ENCODE data around the gene ZFYVE9. TPM values are rescaled to one million over a fixed set of nuclear protein-coding genes. Genes with fewer than 3 reads are reported as not detected.

Gene ZFYVE9
- total RNA-seq, 3 donors from 2014 or later = 12.4 to 25.7 (median 19.1) TPM

- Histone ChIP-seq H3K4me3 (no peak overlapping the region), H3K36me3 (ENCODE audit: low read depth) (no peaks in the 10 kb centered on the region), H3K9me3 (no peaks in the 10 kb centered on the region), H3K4me1 (ENCODE audit: low read depth) (no peaks in the 10 kb centered on the region)
- no peak for DNase-seq
- ATAC-seq = no peak
- TF ChIP-seq, protein P1, sequence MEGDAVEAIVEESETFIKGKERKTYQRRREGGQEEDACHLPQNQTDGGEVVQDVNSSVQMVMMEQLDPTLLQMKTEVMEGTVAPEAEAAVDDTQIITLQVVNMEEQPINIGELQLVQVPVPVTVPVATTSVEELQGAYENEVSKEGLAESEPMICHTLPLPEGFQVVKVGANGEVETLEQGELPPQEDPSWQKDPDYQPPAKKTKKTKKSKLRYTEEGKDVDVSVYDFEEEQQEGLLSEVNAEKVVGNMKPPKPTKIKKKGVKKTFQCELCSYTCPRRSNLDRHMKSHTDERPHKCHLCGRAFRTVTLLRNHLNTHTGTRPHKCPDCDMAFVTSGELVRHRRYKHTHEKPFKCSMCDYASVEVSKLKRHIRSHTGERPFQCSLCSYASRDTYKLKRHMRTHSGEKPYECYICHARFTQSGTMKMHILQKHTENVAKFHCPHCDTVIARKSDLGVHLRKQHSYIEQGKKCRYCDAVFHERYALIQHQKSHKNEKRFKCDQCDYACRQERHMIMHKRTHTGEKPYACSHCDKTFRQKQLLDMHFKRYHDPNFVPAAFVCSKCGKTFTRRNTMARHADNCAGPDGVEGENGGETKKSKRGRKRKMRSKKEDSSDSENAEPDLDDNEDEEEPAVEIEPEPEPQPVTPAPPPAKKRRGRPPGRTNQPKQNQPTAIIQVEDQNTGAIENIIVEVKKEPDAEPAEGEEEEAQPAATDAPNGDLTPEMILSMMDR (IDR thresholded peaks at IDR 0.05) = no peak
- intact Hi-C loops (cut with DNase I, micrococcal nuclease) = no loop called here
Observed at GRCh38 chr1:52240592-52241210, 98.8 kb downstream of the ZFYVE9 start.

DNA sequence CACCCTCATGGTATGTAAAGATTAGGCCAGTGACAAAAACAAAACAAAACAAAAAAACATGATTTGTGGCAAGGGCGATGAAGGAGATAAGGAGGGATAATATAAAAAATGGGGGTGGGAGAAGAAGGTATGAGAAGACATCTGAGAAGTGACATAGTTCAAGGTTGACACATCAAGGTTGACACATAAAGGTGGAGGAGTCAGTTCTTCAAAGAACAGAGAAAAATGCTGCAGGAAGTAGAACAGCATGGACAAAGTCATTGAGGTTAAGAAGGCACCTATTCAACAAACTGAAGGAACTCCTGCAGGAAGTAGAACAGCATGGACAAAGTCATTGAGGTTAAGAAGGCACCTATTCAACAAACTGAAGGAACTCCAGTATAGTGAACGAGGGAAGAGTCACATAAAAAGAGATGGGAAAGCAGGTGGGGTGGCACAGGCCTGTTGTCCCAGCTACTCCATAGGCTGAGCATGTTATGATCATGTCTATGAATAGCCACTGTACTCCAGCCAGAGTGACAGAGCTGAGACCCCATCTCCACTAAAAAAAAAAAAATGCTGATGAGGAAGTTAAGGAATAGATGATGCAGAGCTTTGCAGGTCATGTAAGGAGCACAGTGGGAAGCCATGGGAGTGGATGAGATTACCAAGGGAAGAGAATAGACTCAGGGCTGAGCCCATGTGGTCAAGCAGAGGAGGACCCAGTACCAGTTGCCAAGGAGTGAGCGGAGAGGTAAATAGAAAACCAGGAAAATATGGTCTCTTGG is 101.5 kb downstream of the ZFYVE9 start:
- Histone ChIP-seq H3K4me3 (no peak overlapping the region), H3K9me3 (no peaks in the 10 kb centered on the region), H3K4me1 (ENCODE audit: low read depth) (no peaks in the 10 kb centered on the region), H3K36me3 (ENCODE audit: low read depth) (no peaks in the 10 kb centered on the region)
- TF ChIP-seq, protein P1 (IDR thresholded peaks at IDR 0.05) = no peak
- intact Hi-C loops (cut with DNase I, micrococcal nuclease) = no loop called here
- ATAC-seq (no peak), DNase-seq (no peak)

DNA sequence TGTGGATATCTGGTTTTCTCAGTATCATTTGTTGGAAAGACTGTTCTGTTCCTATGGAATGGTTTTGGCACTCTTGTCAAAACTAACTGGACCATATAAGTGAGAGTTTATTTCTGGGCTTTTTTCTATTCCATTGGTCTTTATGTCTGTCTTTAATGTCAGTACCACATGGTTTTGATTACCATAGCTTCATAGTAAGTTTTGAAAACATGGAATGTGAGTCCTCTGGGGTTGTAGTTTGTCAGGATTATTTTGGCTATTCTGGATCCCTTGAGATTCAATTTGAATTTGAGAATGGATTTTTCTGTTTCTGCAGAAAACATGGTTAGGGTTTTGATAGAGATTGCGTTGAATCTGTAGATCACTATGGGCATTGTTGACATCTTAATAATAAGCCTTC is 107.9 kb downstream of the ZFYVE9 start:
- ATAC-seq (no peak), DNase-seq (no peak)
- no peaks in the 10 kb centered on the region for H3K36me3 ChIP-seq (ENCODE audit: low read depth)
- H3K4me1 ChIP-seq (ENCODE audit: low read depth) = no peaks in the 10 kb centered on the region
- H3K4me3 ChIP-seq = no peak overlapping the region
- TF ChIP-seq, protein P1 (IDR thresholded peaks at IDR 0.05) = no peak
- no peaks in the 10 kb centered on the region for H3K9me3 ChIP-seq
- intact Hi-C loops (cut with DNase I, micrococcal nuclease) = no loop called here

DNA sequence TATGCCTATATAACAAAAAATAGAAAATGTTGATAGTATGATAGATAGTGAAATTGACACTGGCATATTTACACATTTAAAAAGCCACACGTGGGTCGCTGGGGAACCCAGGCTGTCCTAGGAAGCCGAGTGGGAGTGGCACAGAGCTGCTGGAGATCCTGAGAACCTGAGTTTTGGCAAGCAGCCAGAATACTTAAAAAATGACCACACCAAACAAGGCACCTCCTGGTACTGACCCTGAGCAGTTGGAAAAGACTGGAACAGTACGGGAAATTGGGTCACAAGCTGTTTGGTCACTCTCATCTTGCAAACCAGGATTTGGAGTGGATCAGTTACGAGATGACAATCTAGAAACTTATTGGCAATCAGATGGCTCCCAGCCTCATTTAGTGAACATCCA is 111.5 kb downstream of the ZFYVE9 start:
- no peaks in the 10 kb centered on the region for H3K36me3 ChIP-seq (ENCODE audit: low read depth)
- DNase-seq (no peak), ATAC-seq (no peak)
- TF ChIP-seq, protein P1 (IDR thresholded peaks at IDR 0.05) = no peak
- no peaks in the 10 kb centered on the region for H3K4me1 ChIP-seq (ENCODE audit: low read depth)
- no peaks in the 10 kb centered on the region for H3K9me3 ChIP-seq
- H3K4me3 ChIP-seq = no peak overlapping the region
- intact Hi-C loops (cut with DNase I, micrococcal nuclease) = no loop called here

- ATAC-seq (no peak), DNase-seq (no peak)
- Histone ChIP-seq H3K4me3 (no peak overlapping the region), H3K9me3 (no peaks in the 10 kb centered on the region), H3K4me1 (ENCODE audit: low read depth) (no peaks in the 10 kb centered on the region), H3K36me3 (ENCODE audit: low read depth) (no peaks in the 10 kb centered on the region)
- TF ChIP-seq, protein P1 (IDR thresholded peaks at IDR 0.05) = no peak
- intact Hi-C loops (cut with DNase I, micrococcal nuclease) = no loop called here
Observed at GRCh38 chr1:52259886-52260285, 118.0 kb downstream of the ZFYVE9 start.
